A673 (cell line): ENCODE results near the gene PTGFRN.

Experiments used
- CTCF ChIP-seq: fragments of 300-800, 200-600 bp; sonication (generic); conservative IDR thresholded peaks from 2 replicates; pipeline ENCODE4 v1.5.1; 2017; ENCODE audit warnings: low read depth, mild to moderate bottlenecking, antibody characterized with exemption, low read length, moderate library complexity, mixed read lengths
- EZH2 ChIP-seq: fragments of 200-600 bp; sonication (generic); IDR thresholded peaks from 2 replicates; pipeline ENCODE4 v1.6.1; 2017; ENCODE audit warnings: borderline replicate concordance, low read depth, mild to moderate bottlenecking, mixed read lengths, antibody characterized with exemption, low read length; ENCODE audit not compliant: poor library complexity, severe bottlenecking

GRCh38 chr1:116944613-116945012 is 34.9 kb downstream of the PTGFRN start:
- TF ChIP-seq CTCF: no peak
- TF ChIP-seq EZH2: no peak
